IMR-90 (cell line): ENCODE data around the gene NEK11.

Source experiments
- BHLHE40 ChIP-seq: fragments of 150-350 bp; IDR thresholded peaks from 2 replicates; pipeline ENCODE4 v1.6.1; 2016; ENCODE audit warnings: mild to moderate bottlenecking, low read depth, low read length
- CHD1 ChIP-seq: IDR thresholded peaks from 2 replicates; pipeline ENCODE4 v1.6.1; 2012; ENCODE audit warnings: low read depth, low read length, improper control_type of control experiment
- CTCF ChIP-seq: conservative IDR thresholded peaks from 2 replicates; pipeline ENCODE4 v1.5.1; 2012; ENCODE audit warnings: mild to moderate bottlenecking, low read depth, low read length, improper control_type of control experiment
- ELK1 ChIP-seq: fragments of 150-350 bp; IDR thresholded peaks from 2 replicates; pipeline ENCODE4 v1.6.1; 2016; ENCODE audit warnings: low read depth, mild to moderate bottlenecking, low read length, moderate library complexity, borderline replicate concordance
- POLR2A ChIP-seq: IDR thresholded peaks from 2 replicates; pipeline ENCODE4 v1.6.1; 2012; ENCODE audit warnings: mild to moderate bottlenecking, low read depth, low read length
- SMC3 ChIP-seq: fragments of 150-350 bp; IDR thresholded peaks from 2 replicates; pipeline ENCODE4 v1.6.1; 2016; ENCODE audit warnings: low read depth, mild to moderate bottlenecking, antibody characterized with exemption, low read length, moderate library complexity
- USF2 ChIP-seq: fragments of 150-350 bp; IDR thresholded peaks from 2 replicates; pipeline ENCODE4 v1.6.1; 2017; ENCODE audit warnings: mild to moderate bottlenecking, antibody characterized with exemption, low read length, low read depth

- TF ChIP-seq POLR2A (no peak), CTCF (no peak), ELK1 (no peak), BHLHE40 (no peak), CHD1 (no peak), USF2 (no peak), SMC3 (no peak)
These were observed 54.5 kb downstream of the NEK11 start for GRCh38 chr3:131081224-131081623.
